Left ventricle myocardium inferior (tissue), 1 donor: ENCODE measurements around the gene USPL1. TPM values are rescaled to one million over a fixed set of nuclear protein-coding genes. Genes with fewer than 3 reads are reported as not detected.
"Not testable (repeated sequence)": the region's sequence is repeated elsewhere in the genome, so short reads cannot be mapped to it uniquely, and the experiment has no call there.

Source experiments
- DNase-seq: peaks from one replicate; pipeline ENCODE4 v3.0.0-alpha.2; 2020
- H3K27ac ChIP-seq: fragments of 200-600 bp; replicated peaks from 2 replicates; pipeline ENCODE4 v1.8.0; 2021
- H3K27me3 ChIP-seq: fragments of 200-600 bp; 2 replicates; pipeline ENCODE4 v1.8.0; 2021; ENCODE audit warnings: low read depth
- H3K36me3 ChIP-seq: fragments of 200-600 bp; 2 replicates; pipeline ENCODE4 v1.8.0; 2021
- H3K4me1 ChIP-seq: fragments of 200-600 bp; 2 replicates; pipeline ENCODE4 v1.8.0; 2021
- H3K4me3 ChIP-seq: fragments of 200-600 bp; 2 replicates; pipeline ENCODE4 v1.8.0; 2021; ENCODE audit warnings: mild to moderate bottlenecking, moderate library complexity
- H3K9me3 ChIP-seq: fragments of 200-600 bp; replicated peaks from 2 replicates; pipeline ENCODE4 v1.8.0; 2021
- CTCF ChIP-seq: fragments of 200-600 bp; IDR thresholded peaks from 2 replicates; pipeline ENCODE4 v1.8.0; 2021; ENCODE audit warnings: antibody characterized with exemption, mild to moderate bottlenecking, borderline replicate concordance
- intact Hi-C: fragments of 100-400 bp; cut with micrococcal nuclease; formaldehyde crosslinking; loops from one replicate; pipeline ENCODE4 v1.11.0; 2022
- total RNA-seq: library from RNA; stranded (reverse); fragmentation: NEBNext Ultra II Directional; extraction: Animal tissue kit (Norgen Biotek cat#: 25700); gene quantifications from one replicate; pipeline ENCODE4 v1.2.1, GENCODE V29; 2021
- donor health status: DM: no; HTN: yes; CAD: no; lungs with severe emphysema.

Gene USPL1
- total RNA-seq, 1 donor from 2014 or later, result 9.1 TPM

GRCh38 chr13:30587231-30587630 is 30.5 kb upstream of the USPL1 start:
- Histone ChIP-seq H3K36me3 (no peaks in the 10 kb centered on the region), H3K27ac (no peak overlapping the region), H3K4me1 (no peaks in the 10 kb centered on the region), H3K27me3 (no peaks in the 10 kb centered on the region), H3K4me3 (no peak overlapping the region), H3K9me3 (no peaks in the 10 kb centered on the region)
- TF ChIP-seq CTCF, result no peak
- no peak for DNase-seq
- intact Hi-C loops, result no loop called here

- no peaks in the 10 kb centered on the region for H3K27me3 ChIP-seq
- H3K4me3 ChIP-seq, result no peak overlapping the region
Measured at GRCh38 chr13:30587739-30588138, 30.0 kb upstream of the USPL1 start.

GRCh38 chr13:30593001-30593400 is 24.7 kb upstream of the USPL1 start:
- H3K27ac ChIP-seq, result no peak overlapping the region
- no peaks in the 10 kb centered on the region for H3K4me1 ChIP-seq
- H3K4me3 ChIP-seq, result no peak overlapping the region
- H3K36me3 ChIP-seq, result no peaks in the 10 kb centered on the region
- intact Hi-C loops, result no loop called here
- no peak for TF ChIP-seq CTCF
- DNase-seq, result no peak
- H3K27me3 ChIP-seq, result no peaks in the 10 kb centered on the region
- no peaks in the 10 kb centered on the region for H3K9me3 ChIP-seq

More at GRCh38 chr13:30587739-30588138, 30.0 kb upstream of the USPL1 start:
- no peaks in the 10 kb centered on the region for H3K36me3 ChIP-seq
- no peak for DNase-seq
- H3K4me1 ChIP-seq, result no peaks in the 10 kb centered on the region
- no peak for TF ChIP-seq CTCF
- H3K9me3 ChIP-seq, result no peaks in the 10 kb centered on the region
- no peak overlapping the region for H3K27ac ChIP-seq
- intact Hi-C loops, result no loop called here

- Histone ChIP-seq H3K27me3 (no peaks in the 10 kb centered on the region), H3K4me1 (no peaks in the 10 kb centered on the region), H3K36me3 (no peaks in the 10 kb centered on the region), H3K27ac (no peak overlapping the region), H3K9me3 (no peaks in the 10 kb centered on the region), H3K4me3 (no peak overlapping the region)
- DNase-seq, result no peak
- intact Hi-C loops, result no loop called here
- no peak for TF ChIP-seq CTCF
Measured at GRCh38 chr13:30600496-30600895, 17.2 kb upstream of the USPL1 start.

DNA sequence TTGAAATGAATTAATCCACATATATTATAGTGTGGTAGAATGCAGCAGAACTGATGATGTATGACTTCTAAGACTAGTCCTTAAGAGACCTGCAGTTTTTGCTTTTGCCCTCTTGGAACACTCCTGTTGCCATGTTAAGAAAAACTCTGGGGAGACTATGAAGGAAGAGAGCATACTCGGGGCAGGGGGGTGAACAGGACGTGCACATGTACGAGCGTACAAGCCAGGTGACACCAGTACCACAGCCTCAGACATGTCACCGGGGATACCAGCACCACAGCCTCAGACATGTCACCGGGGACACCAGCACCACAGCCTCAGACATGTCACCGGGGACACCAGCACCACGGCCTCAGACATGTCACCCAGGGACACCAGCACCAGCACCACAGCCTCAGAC is 15.9 kb upstream of the USPL1 start:
- H3K27me3 ChIP-seq, result no peaks in the 10 kb centered on the region
- DNase-seq, result no peak
- no peak overlapping the region for H3K27ac ChIP-seq
- no peak for TF ChIP-seq CTCF
- H3K4me3 ChIP-seq, result no peak overlapping the region
- no peaks in the 10 kb centered on the region for H3K36me3 ChIP-seq
- intact Hi-C loops, result no loop called here
- H3K9me3 ChIP-seq, result no peaks in the 10 kb centered on the region
- H3K4me1 ChIP-seq, result no peaks in the 10 kb centered on the region

- H3K36me3 ChIP-seq, result no peaks in the 10 kb centered on the region
- DNase-seq, result no peak
- H3K4me3 ChIP-seq, result no peak overlapping the region
- H3K9me3 ChIP-seq, result no peaks in the 10 kb centered on the region
- no peak for TF ChIP-seq CTCF
- intact Hi-C loops, result no loop called here
- no peaks in the 10 kb centered on the region for H3K27me3 ChIP-seq
- peaks cover 9% of the 10 kb centered on the region for H3K4me1 ChIP-seq
- H3K27ac ChIP-seq, result no peak overlapping the region
Measured at GRCh38 chr13:30605052-30605451, 12.7 kb upstream of the USPL1 start.

DNA sequence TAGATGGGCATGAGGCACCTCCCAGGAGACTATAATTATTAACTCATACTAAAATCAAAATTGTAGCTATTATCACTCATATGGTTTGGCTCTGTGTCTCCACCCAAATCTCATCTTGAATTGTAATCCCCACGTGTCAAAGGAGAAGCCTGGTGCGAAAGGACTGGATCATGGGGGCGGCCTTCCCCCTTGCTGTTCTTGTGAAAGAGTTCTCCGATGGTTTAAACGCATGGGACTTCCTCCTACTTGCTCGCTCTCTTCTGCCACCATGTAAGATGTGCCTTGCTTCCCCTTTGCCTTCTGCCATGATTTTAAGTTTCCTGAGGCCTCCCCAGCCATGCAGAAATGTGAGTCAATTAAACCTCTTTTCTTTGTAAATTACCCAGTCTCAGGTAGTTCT is 10.5 kb upstream of the USPL1 start:
- H3K4me3 ChIP-seq, H3K27me3 ChIP-seq, H3K27ac ChIP-seq, H3K9me3 ChIP-seq, intact Hi-C loops, H3K4me1 ChIP-seq, H3K36me3 ChIP-seq, DNase-seq: not testable (repeated sequence)
